Measurements from ENCODE around the gene MAP3K4. TPM values are rescaled to one million over a fixed set of nuclear protein-coding genes. Genes with fewer than 3 reads are reported as not detected.

The MAP3K4 gene
- total and polyA plus RNA-seq, 9 donors = 15.6 to 52.3 (median 38.6) TPM

DNA sequence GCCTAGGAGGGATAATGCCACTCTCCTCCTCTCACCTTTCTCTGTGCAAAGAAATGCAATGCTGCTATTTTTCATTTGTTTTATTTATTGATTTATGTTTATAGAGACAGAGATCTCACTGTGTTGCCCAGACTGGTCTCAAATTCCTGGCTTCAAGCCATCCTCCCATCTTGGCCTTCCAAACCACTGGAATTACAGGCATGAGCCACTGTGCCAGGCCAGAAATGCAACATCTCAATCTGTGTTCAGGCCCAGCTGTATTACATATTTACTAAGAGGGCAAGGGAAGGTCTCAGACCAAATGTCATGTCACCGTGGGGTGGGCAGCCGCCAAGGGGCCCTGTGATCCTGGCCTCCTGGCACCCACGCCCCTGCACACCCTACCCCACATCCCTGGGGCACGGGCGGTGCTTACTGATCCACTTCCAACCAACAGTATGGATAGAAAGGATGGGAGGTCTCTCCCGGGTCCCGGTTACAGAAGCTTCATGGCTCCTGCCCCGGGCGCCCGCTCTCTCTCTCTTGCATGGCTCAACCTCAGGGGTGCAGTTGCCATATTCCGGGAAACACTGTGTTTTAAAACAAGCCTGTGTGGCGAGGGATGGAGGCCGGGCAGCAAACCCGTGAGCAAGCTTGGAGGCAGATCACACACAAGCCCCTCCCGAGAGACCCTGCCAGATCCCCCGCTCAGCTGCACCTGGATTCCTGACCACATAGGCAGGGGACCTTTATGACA lies 170.5 kb downstream of the MAP3K4 start:
- no peaks in the 10 kb centered on the region for H3K27me3 ChIP-seq
- no peaks in the 10 kb centered on the region for H3K9me3 ChIP-seq
- TF ChIP-seq, protein P1, sequence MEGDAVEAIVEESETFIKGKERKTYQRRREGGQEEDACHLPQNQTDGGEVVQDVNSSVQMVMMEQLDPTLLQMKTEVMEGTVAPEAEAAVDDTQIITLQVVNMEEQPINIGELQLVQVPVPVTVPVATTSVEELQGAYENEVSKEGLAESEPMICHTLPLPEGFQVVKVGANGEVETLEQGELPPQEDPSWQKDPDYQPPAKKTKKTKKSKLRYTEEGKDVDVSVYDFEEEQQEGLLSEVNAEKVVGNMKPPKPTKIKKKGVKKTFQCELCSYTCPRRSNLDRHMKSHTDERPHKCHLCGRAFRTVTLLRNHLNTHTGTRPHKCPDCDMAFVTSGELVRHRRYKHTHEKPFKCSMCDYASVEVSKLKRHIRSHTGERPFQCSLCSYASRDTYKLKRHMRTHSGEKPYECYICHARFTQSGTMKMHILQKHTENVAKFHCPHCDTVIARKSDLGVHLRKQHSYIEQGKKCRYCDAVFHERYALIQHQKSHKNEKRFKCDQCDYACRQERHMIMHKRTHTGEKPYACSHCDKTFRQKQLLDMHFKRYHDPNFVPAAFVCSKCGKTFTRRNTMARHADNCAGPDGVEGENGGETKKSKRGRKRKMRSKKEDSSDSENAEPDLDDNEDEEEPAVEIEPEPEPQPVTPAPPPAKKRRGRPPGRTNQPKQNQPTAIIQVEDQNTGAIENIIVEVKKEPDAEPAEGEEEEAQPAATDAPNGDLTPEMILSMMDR (IDR thresholded peaks at IDR 0.05) = no peak
- no peak for TF ChIP-seq POLR2A (IDR thresholded peaks at IDR 0.05)
- no peak for TF ChIP-seq EP300 (IDR thresholded peaks at IDR 0.05)
- no peak overlapping the region for H3K4me3 ChIP-seq
- H3K36me3 ChIP-seq = no peaks in the 10 kb centered on the region
- H3K4me1 ChIP-seq (ENCODE audit: insufficient read depth) = no peaks in the 10 kb centered on the region
- intact Hi-C loops (cut with DNase I) = no loop called here
- no peak for DNase-seq
- no peak overlapping the region for H3K27ac ChIP-seq
- 86 to 94% (median 93%) methylated on average over 16 of the region's 16 CpGs for WGBS, 3 donors

DNA sequence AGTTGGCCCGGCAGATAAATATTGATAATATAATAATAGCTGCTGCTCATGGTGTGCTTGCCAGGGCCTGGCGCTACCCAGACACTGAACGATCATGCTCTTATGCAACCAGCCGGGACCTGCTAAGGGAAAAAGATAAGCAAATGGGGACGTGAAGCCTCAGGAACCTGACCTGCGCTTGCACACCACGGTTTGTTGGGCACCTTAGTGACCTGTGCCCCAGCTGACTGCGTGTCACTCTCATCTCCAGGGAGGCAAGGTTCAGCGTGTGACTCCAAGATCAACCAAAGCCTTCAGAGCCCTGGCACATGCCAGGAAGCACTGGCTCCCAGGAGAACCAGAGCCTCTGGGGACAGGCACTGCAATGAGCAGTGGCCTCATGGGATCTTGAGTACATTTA lies 171.2 kb downstream of the MAP3K4 start:
- intact Hi-C loops (cut with DNase I) = no loop called here

DNA sequence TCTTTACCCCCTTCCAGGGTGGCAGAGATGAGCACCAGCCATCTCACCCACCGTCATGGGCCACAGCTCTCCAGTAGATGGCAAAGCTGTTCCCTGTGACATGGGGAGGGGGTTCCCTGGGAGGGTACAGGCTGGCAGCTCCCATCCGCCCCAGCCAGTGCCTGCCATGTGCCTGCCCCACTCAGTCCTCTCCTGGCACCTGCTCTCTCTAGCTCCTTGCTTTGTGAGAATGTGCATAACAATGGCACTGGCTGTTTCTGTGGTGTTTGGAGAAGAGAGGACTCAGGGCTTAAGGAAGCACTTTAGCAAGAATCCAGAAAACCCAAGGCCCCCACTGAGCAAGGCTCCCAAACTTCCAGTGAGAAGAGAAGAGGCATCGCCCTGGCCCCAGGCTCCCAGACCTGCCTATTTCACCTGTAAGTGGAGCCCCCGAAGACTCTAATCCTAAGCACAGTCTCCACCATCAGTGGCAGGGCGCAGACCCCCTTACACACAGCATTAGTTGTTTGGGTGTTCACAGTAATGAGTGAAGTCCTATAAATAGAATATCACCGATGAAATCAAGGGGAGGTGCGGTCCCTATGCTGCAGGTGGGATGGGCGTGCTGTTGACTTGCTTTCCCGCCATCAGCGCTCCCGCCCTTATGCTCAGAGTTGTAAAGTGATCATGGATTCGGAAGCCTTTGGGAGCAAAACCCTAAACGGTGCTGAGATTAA lies 172.1 kb downstream of the MAP3K4 start:
- no peak for DNase-seq
- H3K9me3 ChIP-seq = no peaks in the 10 kb centered on the region
- H3K27ac ChIP-seq = no peak overlapping the region
- intact Hi-C loops (cut with DNase I) = no loop called here
- no peaks in the 10 kb centered on the region for H3K27me3 ChIP-seq
- no peak overlapping the region for H3K4me3 ChIP-seq
- no peaks in the 10 kb centered on the region for H3K36me3 ChIP-seq
- 93 to 96% (median 94%) methylated on average over 13 of the region's 13 CpGs for WGBS, 3 donors
- no peaks in the 10 kb centered on the region for H3K4me1 ChIP-seq (ENCODE audit: insufficient read depth)
- TF ChIP-seq, protein P1 (IDR thresholded peaks at IDR 0.05) = no peak
- TF ChIP-seq POLR2A (IDR thresholded peaks at IDR 0.05) (no peak), EP300 (IDR thresholded peaks at IDR 0.05) (no peak)

More for the DNA sequence above, 171.2 kb downstream of the MAP3K4 start:
- H3K9me3 ChIP-seq = no peaks in the 10 kb centered on the region
- TF ChIP-seq EP300 (IDR thresholded peaks at IDR 0.05) = no peak
- TF ChIP-seq POLR2A (IDR thresholded peaks at IDR 0.05) = no peak
- TF ChIP-seq, protein P1 (IDR thresholded peaks at IDR 0.05) = no peak
- H3K27ac ChIP-seq = no peak overlapping the region
- no peaks in the 10 kb centered on the region for H3K36me3 ChIP-seq
- 79 to 89% (median 82%) methylated on average over 9 of the region's 9 CpGs for WGBS, 3 donors
- DNase-seq = no peak
- H3K27me3 ChIP-seq = no peaks in the 10 kb centered on the region
- H3K4me1 ChIP-seq (ENCODE audit: insufficient read depth) = no peaks in the 10 kb centered on the region
- no peak overlapping the region for H3K4me3 ChIP-seq

DNA sequence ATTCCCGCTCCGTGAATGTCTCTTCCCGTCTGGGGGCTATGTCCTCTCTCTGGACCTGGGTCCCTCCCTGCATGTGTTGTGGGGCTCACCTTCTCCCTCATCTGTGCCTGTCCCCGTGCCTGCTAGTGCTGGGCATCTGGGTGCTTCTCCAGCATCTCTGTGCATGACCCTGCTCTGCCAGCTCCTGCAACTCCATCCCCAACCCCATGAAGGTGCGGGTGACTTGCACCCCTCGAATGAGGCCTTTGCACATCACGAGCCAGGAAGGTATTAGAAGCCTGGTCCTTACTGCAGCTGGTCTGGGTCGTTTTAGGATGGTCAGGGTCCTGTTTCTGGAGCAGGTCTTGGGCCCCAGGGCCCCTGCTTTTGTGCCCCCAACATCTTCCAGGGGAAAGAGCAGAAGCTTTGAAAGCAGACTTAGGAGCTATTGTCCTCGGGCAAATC lies 172.6 kb downstream of the MAP3K4 start:
- H3K4me3 ChIP-seq = no peak overlapping the region
- no peaks in the 10 kb centered on the region for H3K27me3 ChIP-seq
- no peaks in the 10 kb centered on the region for H3K9me3 ChIP-seq
- DNase-seq = no peak
- TF ChIP-seq EP300 (IDR thresholded peaks at IDR 0.05) (no peak), POLR2A (IDR thresholded peaks at IDR 0.05) (no peak)
- TF ChIP-seq, protein P1 (IDR thresholded peaks at IDR 0.05) = no peak
- no peaks in the 10 kb centered on the region for H3K36me3 ChIP-seq
- intact Hi-C loops (cut with DNase I) = no loop called here
- 92 to 96% (median 94%) methylated on average over 9 of the region's 9 CpGs for WGBS, 3 donors
- no peaks in the 10 kb centered on the region for H3K4me1 ChIP-seq (ENCODE audit: insufficient read depth)
- no peak overlapping the region for H3K27ac ChIP-seq

Data from ovary (tissue), 9 donors.